HG03469 (cell line): ENCODE results near the gene KRI1.

Experiments
- ATAC-seq: cut with Tn5 transposase; IDR thresholded peaks from one replicate; pipeline ENCODE4 v1.9.1; 2021; ENCODE audit warnings: mild to moderate bottlenecking, moderate library complexity, moderate number of reproducible peaks; ENCODE audit not compliant: unreplicated experiment

Gene KRI1

DNA sequence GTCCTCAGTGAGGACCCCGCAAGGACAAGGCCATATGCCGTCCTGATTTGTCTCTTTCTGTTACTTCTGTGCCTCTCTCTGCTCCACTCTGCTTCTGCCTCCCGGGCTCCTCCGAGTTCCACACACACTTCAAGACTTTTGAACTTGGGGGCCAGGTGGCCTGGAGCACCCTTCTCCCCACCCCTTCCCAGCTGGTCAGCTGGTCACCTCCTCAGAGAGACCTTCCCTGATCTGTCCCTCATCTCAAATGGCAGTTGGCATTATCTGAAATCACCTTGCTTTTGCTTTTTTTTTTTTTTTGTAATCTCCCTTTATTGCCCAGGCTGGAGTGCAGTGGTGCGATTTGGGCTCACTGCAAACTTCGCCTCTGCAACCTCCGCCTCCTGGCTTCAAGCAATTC lies 46.4 kb downstream of the KRI1 start:
- no peak for ATAC-seq

DNA sequence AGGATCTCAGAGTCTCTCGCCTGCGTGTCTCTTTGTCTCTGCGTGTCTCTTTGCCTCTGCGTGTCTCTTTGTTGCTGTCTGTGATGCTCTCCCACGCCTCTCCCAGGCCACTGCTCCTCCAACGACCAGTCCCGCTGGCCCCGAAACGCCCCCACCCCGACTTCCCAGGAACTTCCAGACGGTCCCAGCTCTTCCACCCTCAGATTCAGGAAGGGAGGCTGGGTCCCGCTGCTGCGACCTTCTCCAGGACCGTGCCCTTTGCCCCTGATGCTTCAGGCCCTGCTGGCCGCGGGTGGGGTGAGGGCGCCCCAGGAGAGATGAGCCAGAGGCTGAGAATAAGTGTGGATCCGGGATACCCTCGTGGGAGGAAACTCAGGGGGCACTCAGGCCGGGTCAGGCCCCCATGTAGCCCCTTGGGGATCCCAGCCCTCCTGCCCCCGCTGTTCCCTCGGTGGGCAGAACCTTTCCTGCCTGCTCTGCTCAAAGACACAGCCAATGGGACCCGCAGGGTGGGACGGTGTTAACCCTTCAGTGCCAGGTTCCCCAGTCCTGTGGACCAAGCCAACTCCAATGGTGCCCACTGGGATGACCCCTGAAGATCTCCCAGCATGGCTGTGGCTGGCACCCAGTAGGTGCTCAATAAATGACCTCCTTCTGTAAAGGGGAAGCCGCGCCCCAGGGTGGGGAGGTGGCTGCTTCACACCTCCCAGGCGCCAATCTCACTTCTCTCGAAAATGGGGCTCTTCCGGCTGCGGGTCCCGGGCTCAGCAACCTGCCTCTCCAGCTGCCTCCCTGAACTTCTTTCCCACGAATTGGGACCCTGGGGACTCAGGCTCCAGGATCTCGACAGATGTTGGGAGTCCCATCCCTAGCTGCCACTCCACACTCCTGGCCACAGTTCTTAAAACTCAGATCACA lies 47.1 kb downstream of the KRI1 start:
- no peak for ATAC-seq

DNA sequence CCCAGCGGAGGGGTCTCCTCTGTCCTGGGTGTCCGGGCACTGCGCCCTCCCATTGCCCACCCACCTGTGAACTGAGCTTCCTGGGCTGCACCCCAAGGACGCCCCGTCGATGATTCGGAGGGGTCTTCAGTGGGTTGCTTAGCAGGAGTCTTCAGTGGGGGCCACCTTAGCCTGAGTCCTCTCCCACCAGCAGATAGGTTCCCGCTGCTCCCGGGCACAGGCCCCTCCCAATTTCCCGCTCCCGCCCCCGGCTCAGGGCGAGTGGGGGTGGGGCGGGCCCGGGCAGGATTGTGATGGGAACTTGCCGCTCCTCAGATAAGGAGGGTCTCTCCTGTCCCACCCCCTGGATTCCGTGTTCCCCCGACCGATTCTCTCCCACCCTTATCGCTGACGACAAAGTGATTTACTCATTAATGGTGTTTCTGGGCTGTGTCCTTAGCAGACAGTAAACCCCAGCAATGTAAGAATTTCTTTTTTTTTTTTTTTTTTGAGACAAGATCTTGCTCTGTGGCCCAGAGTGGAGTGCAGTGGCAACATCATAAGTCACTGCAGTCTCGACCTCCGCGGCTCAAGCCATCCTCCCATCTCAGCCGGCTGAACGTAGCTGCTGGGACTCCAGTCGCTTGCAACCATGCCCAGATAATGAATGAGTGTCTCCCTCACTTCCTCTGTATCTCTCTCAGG lies 47.9 kb downstream of the KRI1 start:
- no peak for ATAC-seq

DNA sequence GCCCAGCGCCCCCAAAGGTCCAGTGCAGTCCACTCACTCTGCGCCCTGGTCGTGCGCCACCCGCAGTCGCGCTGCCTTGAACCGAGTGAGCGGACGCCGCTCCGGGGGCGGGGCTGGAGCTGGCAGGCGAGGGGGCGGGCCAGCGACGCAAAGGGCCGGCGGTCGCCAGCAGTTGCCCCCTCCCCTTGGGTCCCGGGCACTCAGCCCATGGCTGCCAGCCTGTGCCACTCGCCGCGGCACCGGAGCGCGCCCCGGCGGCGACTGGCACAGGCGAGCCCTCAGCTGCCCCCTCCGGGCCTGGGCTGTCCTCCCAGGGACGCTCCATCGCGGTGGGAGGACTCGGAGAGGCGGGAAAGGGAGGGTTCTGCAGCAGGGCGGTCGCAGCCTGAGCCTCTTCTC lies 48.5 kb downstream of the KRI1 start, which contains the start of gene S1PR5:
S1PR5 (minus strand) TSS at position 87 of the 399 bp plus-strand sequence. CDS start 2,436 bp downstream, outside the sequence.
- no peak for ATAC-seq

DNA sequence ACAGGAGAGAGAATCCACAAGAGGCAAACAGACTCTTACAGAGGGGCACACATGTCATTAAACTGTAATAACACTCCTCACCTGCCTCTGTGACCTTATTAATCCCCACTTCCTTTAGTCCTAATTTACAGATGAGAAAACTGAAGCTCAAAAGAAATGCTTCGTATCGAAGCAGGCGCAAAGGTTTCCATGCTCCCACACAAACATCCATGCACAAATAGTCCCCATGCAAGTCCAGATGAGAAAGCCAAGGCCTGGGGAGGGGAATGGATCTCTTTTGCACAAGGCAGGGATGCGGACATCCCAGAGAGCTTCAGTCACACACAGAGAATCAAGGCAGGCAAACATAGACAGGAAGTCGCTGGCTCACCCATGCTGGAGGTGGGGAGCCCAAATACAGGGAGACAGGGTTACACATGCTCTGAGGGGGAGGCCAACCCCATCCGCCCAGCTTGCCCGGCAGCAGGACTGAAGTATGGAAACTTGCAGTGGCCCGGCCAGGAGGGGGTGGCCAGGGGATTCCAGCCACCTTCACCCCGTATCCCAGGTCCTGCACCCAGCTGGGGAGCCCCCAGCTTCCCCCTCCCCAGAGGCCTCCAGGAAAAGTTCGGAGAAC lies 49.0 kb downstream of the KRI1 start:
- no peak for ATAC-seq

DNA sequence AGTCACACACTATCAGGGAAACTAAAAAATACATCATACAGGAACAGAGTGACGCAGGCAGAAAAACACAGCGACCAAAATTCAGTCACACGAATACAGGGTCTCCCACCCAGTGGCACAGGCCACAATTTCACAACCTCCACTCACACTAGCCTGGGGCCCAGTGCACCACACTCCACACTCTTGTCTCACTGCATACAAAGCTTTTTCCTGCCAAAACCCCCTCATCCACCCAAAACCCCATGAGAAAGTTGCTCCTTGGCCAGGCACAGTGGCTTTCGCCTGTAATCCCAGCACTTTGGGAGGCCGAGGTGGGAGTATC lies 49.8 kb downstream of the KRI1 start:
- ATAC-seq: no peak

DNA sequence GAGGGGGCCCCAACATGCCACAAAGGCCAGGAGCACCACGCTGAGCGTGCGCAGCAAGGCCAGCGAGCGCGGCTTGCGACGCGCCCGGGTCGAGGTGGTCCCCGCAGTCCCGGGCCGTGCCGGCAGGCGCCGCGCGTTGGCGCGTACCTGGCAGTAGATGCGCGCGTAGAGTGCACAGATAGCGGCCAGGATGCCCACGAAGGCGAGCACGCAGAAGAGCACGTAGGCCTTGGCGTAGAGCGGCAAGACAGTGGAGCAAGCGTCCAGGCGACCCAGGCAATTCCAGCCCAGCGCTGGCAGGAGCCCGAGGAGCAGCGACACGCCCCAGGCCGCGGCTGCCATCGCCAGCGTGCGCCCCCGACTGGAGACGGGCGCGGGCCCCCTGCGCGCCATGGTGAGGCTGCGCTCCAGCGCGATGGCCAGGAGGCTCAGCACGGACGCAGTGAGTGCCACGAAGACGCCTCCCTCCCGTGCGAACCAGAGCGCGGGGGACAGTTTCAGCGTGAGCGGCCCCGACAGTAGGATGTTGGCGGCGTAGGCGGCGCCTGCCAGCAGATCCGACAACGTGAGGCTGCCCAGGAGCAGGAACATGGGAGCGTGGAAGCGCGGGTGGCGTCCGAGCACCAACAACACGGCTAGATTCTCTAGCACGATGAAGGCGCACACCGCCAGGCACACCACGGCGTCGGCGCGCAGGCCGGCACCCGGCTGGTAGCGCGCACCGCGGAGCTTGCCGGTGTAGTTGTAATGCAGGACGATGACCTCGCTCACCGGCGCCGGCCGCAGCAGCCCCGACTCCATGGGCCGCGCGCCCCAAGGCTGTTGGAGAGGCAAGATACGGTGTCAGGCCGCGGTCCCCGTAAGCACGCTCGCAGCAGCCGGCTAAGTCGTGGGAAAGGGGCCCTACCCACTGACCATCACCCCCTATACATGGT lies 51.3 kb downstream of the KRI1 start:
- no peak for ATAC-seq

DNA sequence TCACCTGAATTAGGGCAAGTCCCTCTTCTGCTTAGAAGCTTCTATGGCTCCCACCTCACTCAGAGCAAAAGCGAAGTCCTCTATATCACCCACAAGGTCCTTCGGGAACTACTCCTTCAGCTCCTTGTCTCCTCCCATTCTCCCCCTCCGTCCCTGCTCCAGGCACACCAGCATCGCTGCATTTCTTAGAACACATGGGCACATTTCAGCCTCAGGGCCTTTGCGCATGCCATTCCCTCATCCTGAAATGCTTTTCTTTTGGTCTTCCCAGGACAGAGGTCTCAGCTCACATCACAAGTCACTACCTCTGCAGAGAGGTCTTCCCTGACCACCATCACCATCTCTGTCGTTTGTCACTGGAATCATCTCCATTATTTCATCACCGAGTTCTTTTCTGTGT lies 52.6 kb downstream of the KRI1 start:
- ATAC-seq: no peak

DNA sequence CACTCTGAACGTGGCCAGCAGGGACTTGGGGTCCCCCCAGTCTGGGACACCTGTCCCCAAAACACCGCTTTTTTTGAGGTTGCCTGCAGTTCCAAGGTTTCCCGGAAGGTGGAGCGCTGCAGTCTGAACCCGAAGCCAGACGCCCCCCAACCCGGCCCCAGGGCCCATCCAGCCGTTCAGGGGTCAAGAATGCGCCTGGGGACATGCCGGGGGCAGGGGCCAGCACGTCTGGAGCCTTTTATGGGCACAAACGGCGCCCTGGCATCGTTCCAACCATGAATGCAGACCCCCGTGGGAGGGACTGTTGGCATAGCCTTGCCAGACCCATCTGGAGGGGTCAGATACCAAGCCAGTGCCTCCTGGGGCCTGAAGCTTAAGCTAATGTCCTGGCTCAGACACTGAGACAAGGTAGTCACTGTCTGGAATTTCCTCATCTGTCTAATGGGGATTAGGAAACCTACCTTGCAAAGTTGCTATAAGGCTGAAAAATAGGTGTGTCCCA lies 55.5 kb downstream of the KRI1 start:
- no peak for ATAC-seq

DNA sequence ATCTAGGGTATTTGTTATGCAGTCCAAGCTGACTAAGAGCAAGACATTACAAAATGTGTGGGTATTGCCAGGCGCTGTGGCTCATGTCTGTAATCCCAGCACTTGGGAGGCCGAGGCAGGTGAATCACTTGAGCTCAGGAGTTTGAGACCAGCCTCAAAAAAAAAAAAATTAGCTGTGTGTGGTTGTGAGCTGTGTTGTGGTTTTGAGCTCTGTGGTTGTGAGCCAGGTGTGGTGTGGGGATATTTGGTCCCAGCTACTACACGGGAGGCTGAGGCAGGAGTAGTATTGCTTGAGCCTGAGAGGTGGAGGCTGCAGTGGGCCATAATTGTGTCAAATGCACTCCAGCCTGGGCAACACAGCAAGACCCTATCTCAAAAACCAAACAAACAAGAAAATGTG lies 57.1 kb downstream of the KRI1 start:
- no peak for ATAC-seq

DNA sequence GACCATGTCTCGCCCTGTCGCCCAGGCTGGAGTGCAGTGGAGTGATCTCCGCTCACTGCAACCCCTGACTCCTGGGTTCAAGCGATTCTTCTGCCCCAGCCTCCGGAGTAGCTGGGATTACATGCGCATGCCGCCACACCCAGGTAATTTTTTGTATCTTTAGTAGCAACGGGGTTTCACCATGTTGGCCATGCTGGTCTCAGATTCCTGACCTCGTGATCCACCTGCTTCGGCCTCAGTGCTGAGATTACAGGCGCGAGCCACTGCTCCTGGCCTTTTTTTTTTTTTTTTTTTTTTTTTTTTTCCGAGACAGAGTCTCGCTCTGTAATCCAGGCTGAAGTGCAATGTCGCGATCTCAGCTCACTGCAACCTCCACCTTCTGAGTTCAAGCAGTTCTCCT lies 57.8 kb downstream of the KRI1 start:
- no peak for ATAC-seq

DNA sequence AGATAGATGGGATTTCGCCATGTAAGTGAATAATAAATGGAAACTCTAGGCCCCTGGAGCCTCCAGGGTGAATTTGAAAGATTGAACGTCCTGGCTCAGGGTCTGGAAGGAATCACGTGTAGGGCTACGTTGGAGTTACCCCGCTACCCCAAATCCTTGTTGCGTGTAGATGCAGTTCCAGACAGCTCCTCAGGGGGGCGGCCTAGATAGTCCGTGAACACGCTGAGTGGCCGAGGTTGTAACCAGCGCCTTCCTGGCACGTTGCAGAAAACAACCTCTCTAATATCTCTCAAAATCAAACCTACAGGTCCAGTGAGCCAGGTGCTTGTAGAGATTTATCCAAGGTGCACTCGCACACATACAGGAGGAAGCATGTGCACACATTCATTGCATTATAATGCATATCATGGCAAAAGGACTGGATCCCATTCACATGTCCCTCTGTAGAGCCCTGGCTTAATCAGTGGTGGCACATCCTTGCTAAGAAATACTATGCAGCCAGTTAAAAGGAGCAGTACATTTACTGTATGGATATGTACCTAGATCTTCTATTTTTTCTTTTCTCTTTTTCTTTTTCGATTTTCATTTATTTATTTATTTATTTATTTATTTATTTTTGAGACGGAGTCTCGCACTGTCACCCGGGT lies 60.1 kb downstream of the KRI1 start:
- ATAC-seq: no peak
